Stimulated activated CD4-positive, alpha-beta T cell treated with anti-CD3 and anti-CD28 coated beads, Interleukin-4, amount 100 ng/mL, for 4 hours (primary cell): ENCODE results near the gene ARHGAP45.
"Not testable (repeated sequence)": the region's sequence is repeated elsewhere in the genome, so short reads cannot be mapped to it uniquely, and the experiment has no call there.

Experiments
- DNase-seq, 2 experiments: peaks; one replicate each; pipeline ENCODE4 v3.0.0-alpha.2; 2020

The ARHGAP45 gene

GRCh38 chr19:1106841-1107660 lies 40.1 kb downstream of the ARHGAP45 start:
- DNase-seq: no peak

DNA sequence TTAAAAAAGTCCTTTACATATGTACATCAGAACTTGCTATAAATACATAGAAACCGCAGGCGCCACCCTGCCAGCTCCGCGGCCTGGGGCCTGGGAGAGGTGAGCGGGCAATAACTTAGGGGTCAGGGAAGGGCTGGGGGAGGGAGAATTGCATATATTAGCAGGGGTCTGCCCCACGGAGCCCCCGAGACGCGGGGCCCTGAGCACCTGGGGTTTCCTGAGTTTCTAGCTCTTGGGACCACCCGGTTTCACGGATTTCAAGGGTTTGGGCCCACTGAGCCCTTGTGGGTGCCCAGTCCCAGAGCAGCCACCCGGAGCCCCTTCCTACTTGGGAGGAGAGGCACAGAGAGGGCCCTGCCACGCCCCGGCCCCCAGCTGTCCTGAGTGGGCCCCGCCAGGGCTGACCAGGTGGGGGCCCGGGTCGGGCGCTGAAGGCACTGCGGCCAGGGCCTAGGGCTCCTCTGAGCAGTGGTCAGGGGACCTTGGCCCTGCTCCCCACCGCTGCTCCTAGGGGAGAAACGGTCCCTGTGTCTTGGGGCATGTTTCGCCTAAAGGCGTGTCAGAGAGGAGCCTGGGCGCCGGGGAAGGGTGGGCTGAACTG lies 40.8 kb downstream of the ARHGAP45 start:
- no peak for DNase-seq

GRCh38 chr19:1108291-1109031 lies 41.5 kb downstream of the ARHGAP45 start:
- no peak for DNase-seq

DNA sequence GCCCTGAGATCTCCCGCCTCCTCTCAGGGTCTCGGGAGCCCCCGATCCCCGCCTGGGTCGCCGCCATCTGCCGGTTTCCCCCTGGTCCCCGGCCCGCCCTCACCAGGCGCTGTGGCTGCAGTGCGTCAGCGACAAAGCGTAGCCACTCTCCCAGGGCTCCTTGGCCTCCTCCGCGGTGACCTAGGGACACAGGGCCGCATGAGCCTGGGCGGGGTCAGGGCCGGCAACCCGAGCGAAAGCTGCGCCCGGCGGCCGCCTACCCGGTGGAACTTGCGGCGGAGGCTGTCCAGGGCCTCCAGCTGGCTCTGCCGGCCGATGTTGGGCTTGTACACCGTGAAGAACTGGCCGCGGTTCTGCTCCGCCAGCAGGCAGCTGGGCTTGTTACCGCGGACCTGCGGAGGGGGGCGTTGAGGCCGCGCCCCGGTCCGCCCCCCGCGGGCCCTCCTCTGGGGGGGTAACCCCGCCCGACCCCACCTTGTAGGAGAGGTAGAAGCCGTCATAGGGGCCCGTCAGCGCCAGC lies 42.1 kb downstream of the ARHGAP45 start:
- no peak for DNase-seq

DNA sequence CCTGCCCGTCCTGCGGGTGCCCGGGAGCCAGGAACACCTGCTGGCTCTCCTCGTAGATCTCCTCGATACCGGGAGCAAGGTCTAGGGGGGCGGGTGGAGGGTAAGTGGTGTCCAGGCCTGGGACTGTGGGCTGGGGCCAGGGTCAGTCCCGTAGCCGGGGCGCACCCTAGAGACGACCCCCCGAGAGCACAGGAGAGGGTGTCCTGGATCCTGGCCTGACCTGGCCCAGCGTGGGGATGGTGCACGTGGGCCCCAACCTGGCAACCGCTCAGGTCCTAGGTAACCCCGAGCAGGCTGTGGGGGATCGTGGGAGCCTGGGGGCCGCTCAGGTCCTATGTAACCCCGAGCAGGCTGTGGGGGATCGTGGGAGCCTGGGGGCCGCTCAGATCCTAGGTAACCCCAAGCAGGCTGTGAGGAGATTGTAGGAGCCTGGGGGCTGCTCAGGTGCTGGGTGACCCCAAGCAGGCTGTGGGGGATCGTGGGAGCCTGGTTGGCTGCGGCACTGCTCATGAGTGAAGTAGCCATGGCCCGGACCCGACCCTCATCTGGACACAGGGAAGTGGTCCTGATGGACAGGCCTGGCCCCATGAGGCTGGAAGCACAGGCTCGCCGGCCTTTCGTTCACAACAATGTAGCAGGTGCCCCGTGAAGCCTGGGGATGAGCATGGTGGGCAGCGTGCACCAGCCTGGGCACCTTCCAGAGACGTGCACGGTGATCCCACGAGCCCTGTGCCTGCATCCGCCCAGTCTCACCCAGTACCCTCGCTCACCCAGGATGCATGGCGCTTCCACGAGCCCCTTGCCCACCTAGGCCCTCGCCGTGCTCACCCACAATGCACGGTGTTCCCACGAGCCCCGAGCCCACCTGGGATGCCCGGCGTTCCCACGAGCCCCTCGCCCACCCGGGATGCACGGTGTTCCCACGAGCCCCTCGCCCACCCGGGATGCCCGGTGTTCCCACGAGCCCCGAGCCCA lies 43.0 kb downstream of the ARHGAP45 start:
- no peak for DNase-seq

DNA sequence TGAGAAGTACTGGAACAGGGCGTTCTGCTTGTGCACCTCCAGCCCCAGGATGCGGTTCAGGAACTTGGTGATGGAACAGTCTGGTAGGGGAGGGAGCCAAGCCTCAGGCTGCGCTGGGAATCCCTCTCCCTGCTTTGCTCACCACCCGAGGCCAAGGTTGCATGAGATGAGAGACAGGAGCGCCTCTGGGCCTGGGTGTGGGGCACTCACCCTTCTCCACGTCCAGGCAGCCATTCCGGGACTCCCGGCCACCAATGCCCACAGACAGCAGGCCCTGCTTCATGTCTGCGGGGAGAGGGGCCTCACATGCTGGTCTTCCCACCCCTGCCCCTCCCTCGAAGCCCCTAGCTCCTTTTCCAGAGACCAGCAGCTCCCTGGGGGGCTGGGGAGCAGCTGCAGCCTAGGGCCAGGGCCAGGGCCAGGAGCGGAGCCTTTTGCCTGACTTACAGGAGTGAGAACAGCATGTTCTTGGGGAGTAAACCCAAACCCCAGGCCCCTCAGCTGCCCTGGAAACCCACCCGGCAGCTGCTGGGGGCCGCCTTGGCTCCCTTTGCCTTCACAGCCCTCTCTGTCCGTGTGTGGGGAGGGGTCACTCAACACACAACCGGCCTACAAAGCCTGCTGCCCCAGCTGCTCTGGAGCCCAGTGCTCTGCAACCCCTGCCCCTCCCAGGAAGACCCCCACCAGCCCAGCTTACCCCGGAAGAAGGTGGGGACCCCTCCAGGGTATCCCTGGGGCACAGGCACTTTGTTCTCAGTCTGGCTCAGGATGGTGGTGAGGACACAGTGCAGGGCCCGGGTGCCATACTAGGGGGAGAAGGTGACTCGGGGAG lies 44.1 kb downstream of the ARHGAP45 start:
- no peak for DNase-seq

GRCh38 chr19:1111641-1112267 lies 44.8 kb downstream of the ARHGAP45 start:
- no peak for DNase-seq

GRCh38 chr19:1112268-1113029 lies 45.5 kb downstream of the ARHGAP45 start:
- DNase-seq: no peak

DNA sequence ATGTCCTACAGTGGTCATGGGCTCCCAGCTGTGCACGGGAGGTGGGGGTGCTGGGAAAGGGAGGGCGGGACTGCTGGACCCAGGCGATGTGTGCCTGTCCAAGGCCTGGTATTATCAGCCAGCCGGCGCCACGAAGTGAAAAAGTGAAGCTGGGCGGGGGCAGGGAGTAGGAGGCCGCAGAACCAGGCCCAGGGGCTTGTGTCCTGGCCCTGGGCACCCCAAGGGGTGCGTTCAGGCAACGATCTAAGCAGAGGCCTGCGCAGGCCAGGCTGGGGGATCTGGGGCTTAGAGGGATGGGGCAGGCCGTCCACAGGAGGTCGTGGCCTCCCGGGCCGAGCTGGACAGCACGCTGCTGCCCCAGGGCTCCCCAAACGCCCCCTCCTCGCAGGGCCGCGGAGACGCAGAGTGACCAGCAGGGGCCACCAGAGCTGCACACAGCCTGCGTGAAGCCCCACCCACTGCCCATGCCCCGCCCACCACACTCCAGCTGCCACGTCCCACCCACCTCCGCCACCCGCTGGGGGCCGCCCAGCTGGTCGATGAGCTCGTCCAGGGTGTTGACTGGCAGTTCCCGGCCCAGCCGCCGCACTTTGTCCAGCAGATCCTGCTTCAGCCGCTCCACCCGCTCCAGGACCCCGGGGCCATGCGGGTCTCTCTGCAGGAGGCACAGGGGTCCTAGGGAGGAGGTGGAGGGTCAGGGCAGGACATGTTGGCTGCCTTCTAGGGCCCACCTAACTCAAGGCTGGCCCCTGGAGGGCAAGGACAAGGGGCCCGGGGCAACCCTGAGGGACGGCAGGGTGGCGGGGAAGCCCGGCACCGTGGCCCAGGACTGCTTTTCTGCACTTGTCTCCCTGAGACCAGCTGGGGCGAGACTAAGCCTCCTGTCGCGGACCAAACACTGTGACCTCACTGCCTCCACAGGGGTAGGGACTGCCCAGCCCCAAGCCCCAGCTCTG lies 46.3 kb downstream of the ARHGAP45 start:
- peak; percentile 76 to 84 for DNase-seq

- DNase-seq: no peak
Measured at GRCh38 chr19:1113986-1114483, 47.1 kb downstream of the ARHGAP45 start.

DNA sequence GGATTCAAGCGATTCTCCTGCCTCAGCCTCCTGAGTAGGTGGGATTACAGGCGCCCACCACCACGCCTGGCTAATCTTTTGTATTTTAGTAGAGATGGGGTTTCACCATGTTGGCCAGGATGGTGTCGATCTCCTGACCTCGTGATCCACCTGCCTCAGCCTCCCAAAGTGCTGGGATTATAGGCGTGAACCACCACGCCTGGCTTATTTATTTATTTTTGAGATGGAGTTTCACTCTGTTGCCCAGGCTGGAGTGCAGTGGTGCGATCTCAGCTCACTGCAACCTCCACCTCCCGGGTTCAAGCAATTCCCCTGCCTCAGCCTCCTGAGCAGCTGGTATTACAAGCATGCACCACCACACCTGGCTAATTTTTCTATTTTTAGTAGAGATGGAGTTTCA lies 47.8 kb downstream of the ARHGAP45 start:
- DNase-seq: not testable (repeated sequence)

GRCh38 chr19:1115646-1116420 lies 48.9 kb downstream of the ARHGAP45 start:
- no peak for DNase-seq

DNA sequence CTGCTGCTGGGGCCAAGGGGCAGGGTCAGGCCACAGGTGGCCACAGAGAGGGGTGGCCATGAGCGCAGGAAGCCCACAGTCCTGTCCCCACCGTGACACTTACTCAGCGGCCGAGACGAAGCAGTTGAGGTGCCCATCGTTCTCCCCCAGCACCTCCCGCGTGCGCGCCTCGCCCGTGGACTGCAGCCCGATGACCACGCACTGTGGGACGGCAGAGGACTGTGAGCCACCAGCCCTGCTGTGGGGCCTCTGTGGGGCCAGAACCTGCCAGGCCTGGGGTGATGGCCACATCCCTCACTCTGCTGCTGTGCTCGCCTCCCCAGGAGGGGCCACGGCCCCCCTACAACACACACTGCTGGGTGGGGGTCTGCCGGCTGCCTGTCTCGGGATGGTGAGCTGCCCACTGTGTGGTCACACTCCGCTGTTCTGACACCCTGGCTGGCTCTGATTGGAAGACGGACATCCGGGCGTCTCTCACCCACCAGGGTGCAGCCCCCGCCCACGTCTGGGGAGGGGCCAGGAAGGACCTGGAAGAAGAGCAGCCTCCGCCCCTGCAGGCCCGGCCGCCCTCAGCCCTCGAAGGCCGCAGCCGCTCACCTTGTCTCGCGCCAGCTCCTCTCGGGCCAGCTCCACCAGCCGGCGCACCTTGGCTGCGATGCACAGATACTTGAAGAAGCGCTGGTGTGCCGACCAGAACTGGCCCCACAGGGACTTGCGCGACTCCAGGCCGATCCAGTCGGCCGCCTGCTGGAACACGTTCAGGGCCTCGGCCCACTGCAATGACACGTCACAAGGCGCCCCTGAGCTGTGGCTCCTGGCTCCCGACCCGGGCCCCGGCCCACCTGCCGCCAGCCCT lies 50.0 kb downstream of the ARHGAP45 start:
- no peak for DNase-seq

- no peak for DNase-seq
Measured at GRCh38 chr19:1117654-1118053, 50.7 kb downstream of the ARHGAP45 start.

GRCh38 chr19:1118999-1119398 lies 52.0 kb downstream of the ARHGAP45 start:
- no peak for DNase-seq

DNA sequence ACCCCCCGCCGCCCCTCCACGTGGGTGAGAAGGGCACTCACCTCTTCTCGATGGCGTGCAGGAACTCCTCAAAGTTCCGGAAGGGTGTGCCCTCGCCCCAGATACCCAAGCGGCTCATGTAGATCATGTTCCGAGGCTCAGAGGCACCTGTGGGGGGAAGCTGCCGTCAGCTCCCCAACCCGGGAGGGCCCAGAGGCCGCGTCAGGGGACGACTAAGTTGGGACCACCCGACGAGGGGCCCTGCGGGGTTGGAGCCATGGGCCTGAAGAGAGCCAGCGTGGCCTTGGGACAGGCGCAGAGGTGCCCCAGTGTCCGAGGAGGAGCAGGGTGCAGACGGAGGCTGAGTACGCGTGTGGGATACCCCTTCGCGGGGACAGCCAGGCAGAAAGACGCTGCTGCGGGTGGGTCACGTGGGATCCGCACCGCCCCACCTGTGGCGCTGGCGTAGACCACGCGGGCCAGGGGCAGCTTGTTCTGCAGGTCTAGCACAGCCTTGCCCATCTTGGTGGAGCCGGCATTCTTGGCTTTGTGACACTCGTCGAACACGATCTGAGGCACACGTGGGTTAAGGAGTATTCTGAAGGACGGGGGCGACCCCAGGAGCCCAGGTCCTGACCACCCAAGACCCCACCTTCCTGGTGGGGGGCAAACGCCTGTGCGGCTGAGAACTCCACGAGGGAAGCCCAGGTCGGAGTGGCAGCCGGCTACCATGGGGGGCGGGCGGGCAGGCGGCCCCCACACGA lies 52.7 kb downstream of the ARHGAP45 start:
- DNase-seq: no peak
